Measurements from ENCODE around the gene MSRB1. TPM values are rescaled to one million over a fixed set of nuclear protein-coding genes. Genes with fewer than 3 reads are reported as not detected.

The MSRB1 gene
- total and polyA plus RNA-seq, 2 of the 8 experiments (the other 6 are each of a cell fraction or from before 2014, with no cell fraction given), result 28.2 to 51.4 TPM

DNA sequence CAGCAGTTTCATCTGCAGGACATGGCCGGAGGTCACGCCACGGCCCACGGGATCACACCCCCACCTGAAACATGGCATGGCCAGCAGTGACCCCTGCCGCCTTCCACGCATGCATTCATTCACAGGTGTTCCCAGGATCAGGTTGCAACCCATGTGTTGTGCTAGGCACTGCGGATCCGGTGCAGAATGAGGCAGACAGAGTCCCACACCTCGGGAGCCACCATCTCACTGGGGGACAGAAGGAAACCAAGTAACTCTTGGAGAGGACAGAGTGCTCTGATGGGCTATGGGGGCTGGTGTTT, 4.3 kb upstream of the MSRB1 start:
- H3K4me2 ChIP-seq (ENCODE audit: insufficient read depth in 1 of 2, low read depth in 2 of 2, low read length in 2 of 2), result no peak overlapping the region
- H3K23ac ChIP-seq (ENCODE audit: insufficient read length), result no peak overlapping the region
- no peaks in the 10 kb centered on the region for H3K79me1 ChIP-seq (ENCODE audit: low read depth, low read length)
- FAIRE-seq, result no peak
- TF ChIP-seq TAF7 (optimal IDR thresholded peaks at IDR 0.05; ENCODE audit: borderline replicate concordance, low read depth, low read length) (no peak), BACH1 (IDR thresholded peaks at IDR 0.05; ENCODE audit: low read length) (no peak), HDAC2 (IDR thresholded peaks at IDR 0.05; ENCODE audit: borderline replicate concordance in 1 of 2, low read depth in 2 of 2, low read length in 2 of 2) (no peak), POLR2A (IDR thresholded peaks at IDR 0.05; ENCODE audit: control extremely low read depth in 1 of 2, low read depth in 2 of 2, low read length in 2 of 2) (no peak), CHD2 (IDR thresholded peaks at IDR 0.05; ENCODE audit: low read length) (no peak), RXRA (IDR thresholded peaks at IDR 0.05; ENCODE audit: insufficient read depth, low read depth, low read length) (no peak), CBX8 (IDR thresholded peaks at IDR 0.05; ENCODE audit: borderline replicate concordance, low read depth, low read length) (no peak), CHD1 (IDR thresholded peaks at IDR 0.05; ENCODE audit: low read depth, low read length) (no peak), TEAD4 (IDR thresholded peaks at IDR 0.05; ENCODE audit: low read depth, low read length) (no peak), MAFK (IDR thresholded peaks at IDR 0.05; ENCODE audit: low read depth, low read length) (no peak), RBBP5 (IDR thresholded peaks at IDR 0.05; ENCODE audit: borderline replicate concordance, low read depth, low read length) (no peak)
- TF ChIP-seq, protein P1, sequence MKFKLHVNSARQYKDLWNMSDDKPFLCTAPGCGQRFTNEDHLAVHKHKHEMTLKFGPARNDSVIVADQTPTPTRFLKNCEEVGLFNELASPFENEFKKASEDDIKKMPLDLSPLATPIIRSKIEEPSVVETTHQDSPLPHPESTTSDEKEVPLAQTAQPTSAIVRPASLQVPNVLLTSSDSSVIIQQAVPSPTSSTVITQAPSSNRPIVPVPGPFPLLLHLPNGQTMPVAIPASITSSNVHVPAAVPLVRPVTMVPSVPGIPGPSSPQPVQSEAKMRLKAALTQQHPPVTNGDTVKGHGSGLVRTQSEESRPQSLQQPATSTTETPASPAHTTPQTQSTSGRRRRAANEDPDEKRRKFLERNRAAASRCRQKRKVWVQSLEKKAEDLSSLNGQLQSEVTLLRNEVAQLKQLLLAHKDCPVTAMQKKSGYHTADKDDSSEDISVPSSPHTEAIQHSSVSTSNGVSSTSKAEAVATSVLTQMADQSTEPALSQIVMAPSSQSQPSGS (IDR thresholded peaks at IDR 0.05; ENCODE audit: low read length), result no peak
- H3K27me3 ChIP-seq (replicated peaks in 1 of 4; ENCODE audit: control insufficient read depth in 3 of 4, extremely low read depth in 1 of 4, insufficient read depth in 3 of 4, low read length in 3 of 4), result no peaks in the 10 kb centered on the region; a peak in 1 of 7 replicates
- no peak overlapping the region for H2BK12ac ChIP-seq (ENCODE audit: low read depth, low read length)
- peak overlapping the region; percentile 42 for H4K91ac ChIP-seq (replicated peaks; ENCODE audit: insufficient read length, low read length)
- no peak overlapping the region for H3K4me3 ChIP-seq (ENCODE audit: extremely low read depth in 1 of 4, insufficient read depth in 2 of 4, low read depth in 3 of 4, low read length in 4 of 4)
- no peak overlapping the region for H3K18ac ChIP-seq (ENCODE audit: extremely low read depth, low read length)
- H2BK5ac ChIP-seq (ENCODE audit: low read depth, low read length), result no peak overlapping the region
- DNase-seq (ENCODE audit: low read depth in 1 of 2, low spot score in 2 of 2), result no peak
- H4K8ac ChIP-seq (ENCODE audit: extremely low read depth, insufficient read depth, low read length), result peak overlapping the region; percentile 62; the same call in 1 of the 2 replicates
- 93% methylated on average over 9 of the region's 9 CpGs; no CpG with 5 or more reads in 1 of the 2 experiments for WGBS, 2 experiments (ENCODE audit: extremely low coverage in 1 of 2, insufficient coverage in 1 of 2, insufficient read length in 1 of 2, insufficient replicate concordance in 2 of 2, low coverage in 1 of 2, low lambda C conversion rate in 2 of 2, missing lambda C conversion rate in 1 of 2)
- no peak overlapping the region for H4K5ac ChIP-seq (ENCODE audit: insufficient read length, low read depth, low read length)
- no peak overlapping the region for H2BK15ac ChIP-seq (ENCODE audit: low read length)
- POLR2A ChIA-PET (ENCODE audit: partially characterized antibody), result interaction anchor here (0.8 to 11.7 kb wide), 3 partner anchors 13 to 34 kb away, joined by 3 to 336 read pairs (median 4); partner anchors contain the start of genes NDUFB10, NOXO1, RNF151 and RPL3L
- peaks cover 4% of the 10 kb centered on the region; the same call in 1 of the 2 replicates for H3K23me2 ChIP-seq (ENCODE audit: low read depth, low read length)
- no peaks in the 10 kb centered on the region for H3K36me3 ChIP-seq (ENCODE audit: control insufficient read depth in 2 of 4, insufficient read depth in 4 of 4, low read length in 3 of 4)
- no peak overlapping the region for H3K4ac ChIP-seq (replicated peaks; ENCODE audit: insufficient read length, low read depth, low read length)
- no peaks in the 10 kb centered on the region for H3K9me3 ChIP-seq (ENCODE audit: insufficient read depth in 2 of 2, low read depth in 1 of 2, low read length in 1 of 2)
- H3K27ac ChIP-seq (ENCODE audit: low read depth, low read length), result no peak overlapping the region
- H2BK120ac ChIP-seq (replicated peaks; ENCODE audit: low read depth, low read length), result no peak overlapping the region
- H2BK20ac ChIP-seq (ENCODE audit: low read length), result no peak overlapping the region
- H3K56ac ChIP-seq (replicated peaks; ENCODE audit: insufficient read length, low read depth, low read length), result no peak overlapping the region
- H2AFZ ChIP-seq (ENCODE audit: low read length), result no peak overlapping the region
- peaks cover 0 to 4% of the 10 kb centered on the region in 2 experiments for H4K20me1 ChIP-seq (replicated peaks in 1 of 2; ENCODE audit: control insufficient read depth in 1 of 2, insufficient read depth in 2 of 2, low read length in 2 of 2)
- peaks cover 0 to 4% (median 1%) of the 10 kb centered on the region in 4 experiments; a peak in 5 of 7 replicates for H3K4me1 ChIP-seq (replicated peaks in 1 of 4; ENCODE audit: control insufficient read depth in 3 of 4, insufficient read depth in 4 of 4, low read length in 3 of 4)
- no peaks in the 10 kb centered on the region for H3K79me2 ChIP-seq (ENCODE audit: control insufficient read depth in 1 of 2, insufficient read depth in 2 of 2, low read length in 2 of 2)
- CTCF ChIA-PET (ENCODE audit: partially characterized antibody), result interaction anchor here (0.6 to 2.9 kb wide), 6 partner anchors 15 to 615 kb away, joined by 3 to 14 read pairs (median 4); no protein-coding TSS in a partner anchor
- no peak overlapping the region for H3K14ac ChIP-seq (ENCODE audit: insufficient read length)
- H2AK5ac ChIP-seq (ENCODE audit: low read depth, low read length), result no peak overlapping the region
- no peak overlapping the region for H3K9ac ChIP-seq (replicated peaks in 1 of 4; ENCODE audit: extremely low read depth in 1 of 4, low read depth in 3 of 4, low read length in 3 of 4)

All from H1 (cell line).